ENCODE measurements around the gene PCDHB7. TPM values are rescaled to one million over a fixed set of nuclear protein-coding genes. Genes with fewer than 3 reads are reported as not detected.
"Not testable (repeated sequence)": the region's sequence is repeated elsewhere in the genome, so short reads cannot be mapped to it uniquely, and the experiment has no call there.

Gene PCDHB7
- total RNA-seq, 1 donor from 2014 or later: 5.1 TPM

GRCh38 chr5:141179876-141180275 is 7.4 kb downstream of the PCDHB7 start:
- not testable (repeated sequence) for DNase-seq (ENCODE audit: low read depth)

- DNase-seq (ENCODE audit: low read depth): no peak
Measured at GRCh38 chr5:141180313-141180712, 7.9 kb downstream of the PCDHB7 start.

- peak; percentile 78 for DNase-seq (ENCODE audit: low read depth)
Measured at GRCh38 chr5:141182248-141182647, 9.8 kb downstream of the PCDHB7 start, which contains the start of gene PCDHB16. Gene PCDHB16 (plus strand): TSS chr5:141182387. CDS start chr5:141182560, 173 bp downstream.

GRCh38 chr5:141184117-141184855 is 11.8 kb downstream of the PCDHB7 start:
- DNase-seq (ENCODE audit: low read depth): not testable (repeated sequence)

GRCh38 chr5:141186897-141187512 is 14.6 kb downstream of the PCDHB7 start, which contains the start of gene PCDHB9:
Gene PCDHB9 (plus strand): TSS chr5:141187161. CDS start chr5:141187319, 158 bp downstream.
- no peak for DNase-seq (ENCODE audit: low read depth)

- not testable (repeated sequence) for DNase-seq (ENCODE audit: low read depth)
Measured at GRCh38 chr5:141188682-141189081, 16.2 kb downstream of the PCDHB7 start.

GRCh38 chr5:141189131-141189530 is 16.7 kb downstream of the PCDHB7 start:
- DNase-seq (ENCODE audit: low read depth): not testable (repeated sequence)

- DNase-seq (ENCODE audit: low read depth): no peak
Measured at GRCh38 chr5:141192110-141192725, 19.8 kb downstream of the PCDHB7 start, which contains the start of gene PCDHB10. Gene PCDHB10 (plus strand): TSS chr5:141192353. CDS start chr5:141192553, 200 bp downstream.

- not testable (repeated sequence) for DNase-seq (ENCODE audit: low read depth)
Measured at GRCh38 chr5:141194332-141194731, 21.9 kb downstream of the PCDHB7 start.

GRCh38 chr5:141196363-141196762 is 23.9 kb downstream of the PCDHB7 start:
- DNase-seq (ENCODE audit: low read depth): no peak

- peak; percentile 23 for DNase-seq (ENCODE audit: low read depth)
Measured at GRCh38 chr5:141199359-141200235, 27.2 kb downstream of the PCDHB7 start, which contains the start of gene PCDHB11. Gene PCDHB11 (plus strand): TSS chr5:141199627. CDS start chr5:141199775, 148 bp downstream.

- not testable (repeated sequence) for DNase-seq (ENCODE audit: low read depth)
Measured at GRCh38 chr5:141201126-141201525, 28.7 kb downstream of the PCDHB7 start.

- DNase-seq (ENCODE audit: low read depth): not testable (repeated sequence)
Measured at GRCh38 chr5:141201646-141202045, 29.2 kb downstream of the PCDHB7 start.

GRCh38 chr5:141208478-141208877 is 36.0 kb downstream of the PCDHB7 start, which contains the start of gene PCDHB12:
Gene PCDHB12 (plus strand): TSS chr5:141208719. CDS start chr5:141208908, 189 bp downstream.
- peak; percentile 41 for DNase-seq (ENCODE audit: low read depth)

- DNase-seq (ENCODE audit: low read depth): not testable (repeated sequence)
Measured at GRCh38 chr5:141210281-141210680, 37.8 kb downstream of the PCDHB7 start.

- DNase-seq (ENCODE audit: low read depth): not testable (repeated sequence)
Measured at GRCh38 chr5:141210849-141211248, 38.4 kb downstream of the PCDHB7 start.

- peak; percentile 56 for DNase-seq (ENCODE audit: low read depth)
Measured at GRCh38 chr5:141213656-141214339, 41.4 kb downstream of the PCDHB7 start, which contains the start of gene PCDHB13. Gene PCDHB13 (plus strand): TSS chr5:141213919. CDS start chr5:141214124, 205 bp downstream.

GRCh38 chr5:141214583-141214982 is 42.1 kb downstream of the PCDHB7 start:
- DNase-seq (ENCODE audit: low read depth): not testable (repeated sequence)

- not testable (repeated sequence) for DNase-seq (ENCODE audit: low read depth)
Measured at GRCh38 chr5:141215504-141215903, 43.1 kb downstream of the PCDHB7 start.

GRCh38 chr5:141216035-141216434 is 43.6 kb downstream of the PCDHB7 start:
- not testable (repeated sequence) for DNase-seq (ENCODE audit: low read depth)
